ENCODE measurements around the gene GFOD1. TPM values are rescaled to one million over a fixed set of nuclear protein-coding genes. Genes with fewer than 3 reads are reported as not detected.

Gene GFOD1
- total RNA-seq (2012; rRNA removed) (3.4 and 3.6 TPM in 2 replicates), polyA plus RNA-seq (2012; rRNA removed) (1.8 and 2.2 TPM in 2 replicates), Bru-seq, nascent RNA (percentile 59 among the genes with signal in this experiment), BruChase-seq, experiment 1, labeled RNA remaining after a 6-hour chase (percentile 54 among the genes with signal in this experiment), BruChase-seq, experiment 2, labeled RNA remaining after a 2-hour chase (percentile 57 among the genes with signal in this experiment)
- 0.78 and 1.7 TPM in 2 replicates for polyA plus RNA-seq (2012; cell fraction: cytosol; rRNA removed)
- 3.5 and 3.9 TPM in 2 replicates for polyA plus RNA-seq (2012; cell fraction: nucleus; rRNA removed; ENCODE audit: low replicate concordance)
- long read RNA-seq, full-length matches to known transcripts: 3 of 5 reads
- long read RNA-seq, partial matches to known transcripts: 2 of 5 reads
- long read RNA-seq, other reads (novel, unspliced or antisense): 0 of 5 reads

GRCh38 chr6:13487122-13488014 lies at the start of gene GFOD1:
Gene GFOD1, minus strand, starts transcription at chr6:13487600. Its CDS starts 710 bp downstream, at chr6:13486890.
- H2BK20ac ChIP-seq (ENCODE audit: low read depth, low read length): no peak within 1 kb of the TSS
- no peaks in the 10 kb centered on the region for H3K27me3 ChIP-seq (ENCODE audit: control insufficient read depth, insufficient read depth, low read length)
- H3K4me3 ChIP-seq (ENCODE audit: insufficient read depth, low read depth, low read length): peak within 1 kb of the TSS; percentile 70
- H3K23ac ChIP-seq (ENCODE audit: low read depth, low read length): peak within 1 kb of the TSS; percentile 54; the same call in 1 of the 2 replicates
- H4K5ac ChIP-seq (ENCODE audit: low read depth, low read length): peak within 1 kb of the TSS; percentile 2; the same call in 1 of the 2 replicates
- peak within 1 kb of the TSS; percentile 18; the same call in 1 of the 2 replicates for H3K18ac ChIP-seq (ENCODE audit: low read depth, low read length)
- intact Hi-C loops (cut with micrococcal nuclease): loop anchor here (2.0 kb wide), 4 partner anchors 51 to 133 kb away; partner anchors contain the start of genes NOL7 and SIRT5
- no peaks in the 10 kb centered on the region; the same call in 1 of the 2 replicates for H4K20me1 ChIP-seq (ENCODE audit: insufficient read depth, low read length)
- H3K9me1 ChIP-seq (ENCODE audit: insufficient read depth, low read length): peaks cover 6% of the 10 kb centered on the region
- peaks cover 5% of the 10 kb centered on the region; the same call in 1 of the 2 replicates for H3K4me1 ChIP-seq (ENCODE audit: control insufficient read depth, insufficient read depth, low read length)
- H2BK5ac ChIP-seq (ENCODE audit: low read depth, low read length, poor library complexity, severe bottlenecking): no peak within 1 kb of the TSS
- peak; percentile 78 for DNase-seq
- POLR2A ChIA-PET (ENCODE audit: unreplicated experiment): interaction anchor here (0.5 kb wide), 1 partner anchor 17 kb away, joined by 3 read pairs; no protein-coding TSS in a partner anchor
- in situ Hi-C loops (cut with MboI; ENCODE audit: low sequenced_read_pairs): no loop called here
- CTCF ChIA-PET: interaction anchor here (1.3 kb wide), 1 partner anchor 52 kb away, joined by 3 read pairs; no protein-coding TSS in a partner anchor
- H3K36me3 ChIP-seq (ENCODE audit: control insufficient read depth, insufficient read depth, low read length): no peaks in the 10 kb centered on the region
- no peak within 1 kb of the TSS for H2AK5ac ChIP-seq (ENCODE audit: low read depth, low read length)
- peak within 1 kb of the TSS; percentile 9; the same call in 1 of the 2 replicates for H2BK120ac ChIP-seq (ENCODE audit: low read depth, low read length)
- peaks cover 3 to 38% of the 10 kb centered on the region in 2 experiments for H3K79me1 ChIP-seq (ENCODE audit: low read depth in 1 of 2, low read length in 2 of 2)
- H3K4me2 ChIP-seq (ENCODE audit: low read depth, low read length): peak within 1 kb of the TSS; percentile 94
- no peak within 1 kb of the TSS for H2BK15ac ChIP-seq (ENCODE audit: low read depth, low read length)
- peak within 1 kb of the TSS; percentile 63 for H3K27ac ChIP-seq (ENCODE audit: insufficient read depth, low read length)
- peak within 1 kb of the TSS; percentile 18 to 48; a peak in 3 of 4 replicates for H4K8ac ChIP-seq (ENCODE audit: low read depth in 2 of 2, low read length in 2 of 2)
- peak; percentile 94 for ATAC-seq (ENCODE audit: low read depth)
- H4K91ac ChIP-seq (ENCODE audit: insufficient read depth, low read depth, low read length): no peak within 1 kb of the TSS
- H3K9ac ChIP-seq (ENCODE audit: low read depth, low read length): peak within 1 kb of the TSS; percentile 62
- no peaks in the 10 kb centered on the region for H3K9me3 ChIP-seq (ENCODE audit: control insufficient read depth, insufficient read depth, low read length)
- dilution Hi-C loops (cut with HindIII; ENCODE audit: low sequenced_read_pairs, unreplicated experiment): no loop called here
- WGBS, 2 experiments (ENCODE audit: extremely low coverage in 2 of 2, insufficient read length in 1 of 2): 0% methylated on average over 31 of the region's 109 CpGs; no CpG with 5 or more reads in 1 of the 2 experiments
- peak within 1 kb of the TSS; percentile 52 for H3K4ac ChIP-seq (ENCODE audit: low read depth, low read length)
- no TSS peak for BruUV-seq (replicated peaks)
- peak within 1 kb of the TSS; percentile 61 for H2AK9ac ChIP-seq (replicated peaks; ENCODE audit: low read depth, low read length, poor library complexity)
- no peak within 1 kb of the TSS for H3K56ac ChIP-seq (ENCODE audit: extremely low read depth, insufficient read depth, low read length)
- H2AFZ ChIP-seq (replicated peaks; ENCODE audit: low read length, poor library complexity): peak within 1 kb of the TSS; percentile 94
- H3K14ac ChIP-seq (replicated peaks; ENCODE audit: low read depth, low read length): peak within 1 kb of the TSS; percentile 57; the same call in 1 of the 2 replicates
- peak; percentile 66; the same call in 1 of the 2 replicates for TF ChIP-seq MXI1 (IDR thresholded peaks at IDR 0.05; ENCODE audit: borderline replicate concordance, low read depth, low read length)
- TF ChIP-seq SMC3 (IDR thresholded peaks at IDR 0.05; ENCODE audit: low read depth, low read length): no peak
- TF ChIP-seq RCOR1 (IDR thresholded peaks at IDR 0.05; ENCODE audit: insufficient replicate concordance, low read length): peak; percentile 37
- TF ChIP-seq MAFK (IDR thresholded peaks at IDR 0.05; ENCODE audit: low read depth, low read length): no peak
- no peak for TF ChIP-seq NFE2L2 (IDR thresholded peaks at IDR 0.05; ENCODE audit: low read depth, low read length)
- no peak for TF ChIP-seq BHLHE40 (IDR thresholded peaks at IDR 0.05; ENCODE audit: low read depth, low read length)
- no peak for TF ChIP-seq FOS (IDR thresholded peaks at IDR 0.05; ENCODE audit: low read depth, low read length)
- TF ChIP-seq CTCF (conservative IDR thresholded peaks at IDR 0.05; ENCODE audit: low read depth, low read length): peak; percentile 24; the same call in 1 of the 2 replicates
- TF ChIP-seq MAZ (IDR thresholded peaks at IDR 0.05; ENCODE audit: borderline replicate concordance, low read depth, low read length): no peak; the same call in 1 of the 2 replicates
- no peak for TF ChIP-seq CHD1 (IDR thresholded peaks at IDR 0.05; ENCODE audit: low read depth, low read length)
- no peak for TF ChIP-seq ELK1 (IDR thresholded peaks at IDR 0.05; ENCODE audit: borderline replicate concordance, low read depth, low read length)
